GM20431 (cell line): ENCODE measurements around the gene KRTAP5-11.
"Not testable (repeated sequence)": the region's sequence is repeated elsewhere in the genome, so short reads cannot be mapped to it uniquely, and the experiment has no call there.

Experiments
- in situ Hi-C: fragments of 300-500 bp; cut with MseI, MboI; formaldehyde crosslinking; loops from one replicate; pipeline ENCODE4 v1.15.0; 2020; ENCODE audit warnings: low sequenced_read_pairs; ENCODE audit not compliant: unreplicated experiment

KRTAP5-11 gene

DNA sequence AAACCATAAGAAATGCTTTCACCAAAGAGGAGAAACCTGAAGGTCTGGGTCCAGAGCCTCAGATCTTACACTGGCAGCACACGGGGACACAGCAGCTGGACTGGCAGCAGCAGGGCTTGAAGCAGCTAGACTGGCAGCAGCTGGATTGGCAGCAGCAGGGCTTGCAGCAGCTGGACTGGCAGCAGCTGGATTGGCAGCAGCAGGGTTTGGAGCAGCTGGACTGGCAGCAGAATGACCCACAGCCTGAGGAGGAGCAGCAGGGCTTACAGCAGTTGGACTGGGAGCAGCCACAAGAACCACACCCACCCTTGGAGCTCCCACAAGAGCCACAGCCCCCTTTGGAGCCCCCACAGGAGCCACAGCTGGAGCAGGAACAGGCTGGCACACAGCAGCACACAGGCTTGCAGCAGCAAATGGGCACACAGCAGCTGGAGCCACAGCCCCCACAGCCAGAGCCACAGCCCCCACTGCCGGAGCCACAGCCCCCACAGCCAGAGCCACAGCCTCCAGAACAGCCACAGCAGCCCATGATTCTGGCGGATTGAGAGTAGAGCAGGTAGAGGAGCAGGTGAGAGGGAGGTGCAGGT, at the start of gene KRTAP5-11:
KRTAP5-11 (minus strand) TSS at position 567 of the 587 bp plus-strand sequence; CDS start at position 529, 38 bp downstream.
- in situ Hi-C loops, result no loop called here

DNA sequence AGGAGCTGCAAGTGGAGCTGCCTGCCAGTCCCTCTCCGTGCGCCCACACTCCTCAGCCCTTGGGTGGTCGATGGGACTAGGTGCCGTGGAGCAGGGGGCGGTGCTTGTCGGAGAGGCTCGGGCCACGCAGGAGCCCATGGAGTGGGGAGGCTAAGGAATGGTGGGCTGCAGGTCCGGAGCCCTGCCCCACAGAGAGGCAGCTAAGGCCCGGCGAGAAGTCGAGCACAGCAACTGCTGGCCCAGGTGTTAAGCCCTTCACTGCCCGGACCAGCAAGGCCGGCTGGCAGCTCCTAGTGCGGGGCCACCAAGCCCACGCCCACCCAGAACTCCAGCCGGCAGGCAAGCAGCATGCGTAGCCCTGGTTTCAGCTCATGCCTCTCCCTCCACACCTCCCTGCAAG, 48.9 kb upstream of the KRTAP5-11 start:
- in situ Hi-C loops, result loop anchor here (25.0 kb wide), 1 partner anchor 106 kb away; no protein-coding TSS in a partner anchor

GRCh38 chr11:71630071-71630470, 47.4 kb upstream of the KRTAP5-11 start:
- in situ Hi-C loops, result loop anchor here (25.0 kb wide), 1 partner anchor 107 kb away; no protein-coding TSS in a partner anchor

DNA sequence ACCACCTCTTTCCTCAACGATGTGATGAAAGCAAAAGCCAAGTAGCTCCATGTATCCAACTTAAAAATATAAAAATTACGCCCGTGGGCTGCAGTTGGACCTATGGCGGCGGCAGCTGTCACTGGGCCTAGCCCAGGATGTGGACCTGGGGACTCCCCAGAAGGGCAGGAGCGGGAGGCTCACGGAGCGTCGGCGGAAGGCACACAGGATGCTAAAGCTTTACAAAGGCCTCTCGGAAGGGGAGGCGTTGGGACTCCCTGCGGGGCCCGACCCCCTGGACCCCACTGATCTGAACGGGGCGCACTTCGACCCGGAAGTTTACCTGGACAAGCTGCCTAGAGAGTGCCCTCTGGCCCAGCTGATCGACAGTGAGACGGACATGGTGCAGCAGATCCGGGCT, 46.3 kb upstream of the KRTAP5-11 start:
- in situ Hi-C loops, result loop anchor here (25.0 kb wide), 1 partner anchor 108 kb away; no protein-coding TSS in a partner anchor

- in situ Hi-C loops, result not testable (repeated sequence)
Observed at GRCh38 chr11:71623226-71623625, 40.6 kb upstream of the KRTAP5-11 start.

GRCh38 chr11:71622561-71622960, 39.9 kb upstream of the KRTAP5-11 start:
- in situ Hi-C loops, result not testable (repeated sequence)

DNA sequence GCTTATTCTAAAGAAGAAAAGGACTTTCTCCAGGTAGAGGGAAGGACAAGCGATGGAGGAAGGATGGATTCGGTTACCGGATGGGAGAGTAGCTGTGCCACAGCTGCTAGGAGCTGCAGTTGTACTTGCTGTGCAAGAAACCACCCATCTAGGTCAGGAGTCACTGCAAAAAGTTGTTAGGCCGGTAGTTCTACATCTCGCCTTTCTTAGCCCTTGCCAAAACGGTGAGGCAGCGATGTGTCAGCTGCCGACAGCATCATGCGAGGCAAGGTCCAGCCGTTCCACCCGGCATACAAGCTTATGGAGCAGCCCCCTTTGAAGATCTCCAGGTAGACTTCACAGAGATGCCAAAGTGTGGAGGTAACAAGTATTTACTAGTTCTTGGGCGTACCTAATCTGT, 32.3 kb upstream of the KRTAP5-11 start:
- in situ Hi-C loops, result not testable (repeated sequence)

GRCh38 chr11:71614366-71614917, 31.8 kb upstream of the KRTAP5-11 start:
- in situ Hi-C loops, result not testable (repeated sequence)

DNA sequence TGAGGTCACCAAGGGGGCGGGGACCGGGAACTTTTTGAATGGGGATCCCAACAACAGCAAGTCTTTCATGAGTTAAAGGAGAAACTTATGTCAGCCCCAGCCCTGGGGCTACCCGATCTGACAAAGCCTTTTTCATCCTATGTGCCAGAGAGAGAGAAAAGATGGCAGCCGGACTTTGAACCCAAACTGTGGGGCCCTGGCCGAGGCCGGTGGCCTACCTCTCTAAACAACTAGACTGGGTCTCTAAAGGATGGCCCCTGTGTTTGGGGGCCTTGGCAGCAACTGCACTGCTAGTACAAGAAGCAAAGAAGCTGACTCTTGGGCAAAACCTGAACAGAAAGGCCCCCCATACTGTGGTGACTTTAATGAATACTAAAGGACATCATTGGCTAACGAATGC, 31.3 kb upstream of the KRTAP5-11 start:
- in situ Hi-C loops, result not testable (repeated sequence)

GRCh38 chr11:71611218-71611910, 28.7 kb upstream of the KRTAP5-11 start:
- in situ Hi-C loops, result not testable (repeated sequence)

DNA sequence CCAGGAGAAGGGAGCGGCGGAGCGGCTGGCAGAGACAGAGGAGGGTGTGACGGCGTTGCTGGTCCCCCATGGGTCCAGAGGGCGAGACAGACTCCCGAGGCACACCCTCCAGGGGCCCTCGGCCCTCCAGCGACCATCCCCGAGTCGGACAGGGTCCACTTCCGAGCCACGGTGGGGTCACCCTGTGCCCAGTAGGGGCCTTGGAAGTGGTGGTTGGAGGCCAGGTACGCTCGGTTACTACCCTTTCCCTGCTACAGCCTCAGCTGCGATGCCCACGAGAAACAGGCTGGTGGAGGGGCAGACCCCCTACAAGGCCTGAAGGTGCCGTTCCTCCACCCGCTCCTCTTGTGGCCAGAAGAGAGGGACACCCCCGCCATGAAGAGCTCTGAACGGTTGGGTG, 25.6 kb upstream of the KRTAP5-11 start:
- in situ Hi-C loops, result not testable (repeated sequence)

GRCh38 chr11:71607520-71608216, 25.0 kb upstream of the KRTAP5-11 start:
- in situ Hi-C loops, result not testable (repeated sequence)

DNA sequence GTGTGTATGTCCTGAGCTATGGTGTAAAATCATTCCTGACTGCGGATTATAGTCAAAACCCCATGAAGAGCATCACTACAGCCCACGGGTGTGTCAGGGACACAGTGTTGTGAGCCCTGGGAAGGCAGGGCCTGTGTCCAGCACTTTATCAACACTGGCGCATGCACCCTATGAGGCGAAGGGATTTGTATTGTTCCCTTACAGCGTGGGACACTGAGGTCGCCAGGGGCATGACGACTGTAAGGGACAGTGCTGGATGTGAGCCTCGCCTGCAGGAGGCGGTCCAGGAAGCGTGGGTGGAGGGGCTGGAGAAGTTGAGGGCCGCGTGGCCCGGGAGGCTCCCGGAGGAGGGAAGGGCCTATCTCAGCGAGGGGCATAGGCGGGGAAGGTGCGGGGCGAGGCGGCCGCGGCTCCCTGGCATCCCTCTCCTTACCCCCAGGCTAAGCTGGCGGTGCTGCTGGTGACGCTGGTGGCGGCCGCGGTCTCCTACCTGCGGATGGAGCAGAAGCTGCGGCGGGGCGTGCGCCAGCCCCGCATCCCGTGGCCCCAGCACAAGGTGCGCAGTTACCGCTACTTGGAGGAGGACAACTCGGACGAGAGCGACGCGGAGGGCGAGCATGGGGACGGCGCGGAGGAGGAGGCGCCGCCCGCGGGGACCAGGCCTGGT, 24.3 kb upstream of the KRTAP5-11 start:
- in situ Hi-C loops, result not testable (repeated sequence)

DNA sequence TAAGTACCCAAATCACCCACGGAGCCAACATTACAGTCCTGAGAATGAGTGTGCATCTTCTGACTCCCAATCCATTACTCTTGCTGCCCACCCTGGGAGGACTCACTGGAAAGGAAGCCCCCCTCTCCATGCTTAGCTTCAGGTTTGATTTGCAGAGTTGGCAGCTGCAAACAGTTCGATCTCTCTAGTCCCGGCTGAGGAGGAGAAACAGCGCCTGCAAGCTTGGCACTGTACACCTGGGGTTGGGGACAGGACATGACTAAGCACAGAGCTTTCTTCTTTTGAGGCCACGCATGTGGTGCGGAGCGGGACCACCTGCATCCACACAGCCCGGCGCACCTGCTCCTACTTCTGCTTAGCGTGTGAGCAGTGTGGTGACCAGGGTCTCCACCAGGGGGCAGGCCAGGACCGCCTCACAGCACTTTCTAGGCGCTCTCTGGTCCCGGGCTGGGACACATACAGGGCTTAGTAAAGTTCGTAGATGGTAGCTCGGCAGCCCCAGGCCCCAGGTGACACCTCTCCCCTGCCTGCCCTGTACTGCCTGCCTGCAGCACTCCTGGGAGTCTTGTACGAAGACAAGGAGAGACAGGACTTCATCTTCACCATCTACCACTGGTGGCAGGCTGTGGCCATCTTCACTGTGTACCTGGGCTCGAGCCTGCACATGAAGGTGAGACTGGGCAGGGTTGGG, 22.3 kb upstream of the KRTAP5-11 start:
- in situ Hi-C loops, result not testable (repeated sequence)

GRCh38 chr11:71603221-71603620, 20.5 kb upstream of the KRTAP5-11 start:
- in situ Hi-C loops, result not testable (repeated sequence)

- in situ Hi-C loops, result not testable (repeated sequence)
Observed at GRCh38 chr11:71589546-71589920, 6.9 kb upstream of the KRTAP5-11 start.

DNA sequence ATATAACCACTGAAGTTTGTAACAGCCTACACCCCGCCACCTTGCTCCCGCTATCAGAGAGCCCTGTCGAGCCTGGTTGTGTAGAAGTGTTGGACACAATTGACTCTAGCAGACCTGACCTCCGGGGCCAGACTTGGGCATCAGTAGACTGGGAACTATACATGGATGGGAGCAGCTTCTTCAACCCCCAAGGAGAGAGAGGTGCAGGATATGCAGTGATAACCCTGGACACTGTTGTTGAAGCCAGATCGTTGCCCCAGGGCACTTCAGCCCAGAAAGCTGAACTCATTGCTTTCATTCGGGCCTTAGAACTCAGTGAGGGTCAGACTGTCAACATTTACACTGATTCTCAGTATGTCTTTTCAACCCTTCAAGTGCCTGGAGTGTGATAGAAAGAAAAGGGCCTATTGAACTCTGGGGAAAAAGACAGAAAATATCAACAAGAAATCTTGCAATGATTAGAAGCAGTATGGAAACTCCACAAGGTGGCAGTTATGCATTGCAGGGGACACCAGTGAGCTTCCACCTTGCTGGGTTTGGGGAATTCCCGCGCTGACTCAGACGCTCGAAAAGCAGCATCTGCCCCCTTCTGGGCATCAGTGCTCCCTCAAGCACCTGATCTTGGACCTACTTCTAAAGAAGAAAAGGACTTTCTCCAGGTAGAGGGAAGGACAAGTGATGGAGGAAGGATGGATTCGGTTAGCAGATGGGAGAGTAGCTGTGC, 6.3 kb upstream of the KRTAP5-11 start:
- in situ Hi-C loops, result not testable (repeated sequence)

GRCh38 chr11:71588314-71588713, 5.6 kb upstream of the KRTAP5-11 start:
- in situ Hi-C loops, result not testable (repeated sequence)

- in situ Hi-C loops, result not testable (repeated sequence)
Observed at GRCh38 chr11:71585673-71586072, 3.0 kb upstream of the KRTAP5-11 start.
